NCI-H1092 (cell line): Measurements from ENCODE around the gene PPP1R12C.

Source experiments
- DNase-seq: peaks from one replicate; lab custom pipeline; 2025; lab: John Stamatoyannopoulos, UW

PPP1R12C gene

DNA sequence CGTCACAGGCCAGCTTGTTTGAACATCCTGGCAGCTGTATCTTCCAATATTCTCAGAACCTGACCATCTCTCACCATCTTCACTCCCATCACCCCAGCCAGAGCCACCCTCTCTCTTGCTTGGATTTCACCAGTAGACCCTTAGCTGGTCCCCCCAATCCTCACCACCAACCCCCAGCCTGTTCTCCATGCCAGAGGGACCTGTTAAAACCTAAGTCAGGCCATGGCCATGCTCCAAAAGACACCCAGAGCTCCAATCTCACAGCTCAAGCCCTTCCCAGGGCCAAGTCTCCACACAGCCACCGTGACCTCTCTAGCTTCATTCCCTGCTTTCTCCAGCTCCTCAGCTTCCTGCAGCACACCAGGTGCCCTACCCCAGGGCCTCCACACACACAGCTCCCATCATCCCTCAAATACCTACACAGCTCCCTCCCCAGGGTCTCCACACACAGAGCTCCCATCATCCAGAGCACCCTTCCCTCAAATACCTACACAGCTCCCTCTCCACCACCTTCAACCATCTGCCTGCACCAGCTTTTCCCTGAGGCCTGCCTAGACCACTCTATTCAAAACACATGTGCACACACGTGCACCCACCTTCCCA is 28.0 kb downstream of the PPP1R12C start:
- DNase-seq, result no peak

DNA sequence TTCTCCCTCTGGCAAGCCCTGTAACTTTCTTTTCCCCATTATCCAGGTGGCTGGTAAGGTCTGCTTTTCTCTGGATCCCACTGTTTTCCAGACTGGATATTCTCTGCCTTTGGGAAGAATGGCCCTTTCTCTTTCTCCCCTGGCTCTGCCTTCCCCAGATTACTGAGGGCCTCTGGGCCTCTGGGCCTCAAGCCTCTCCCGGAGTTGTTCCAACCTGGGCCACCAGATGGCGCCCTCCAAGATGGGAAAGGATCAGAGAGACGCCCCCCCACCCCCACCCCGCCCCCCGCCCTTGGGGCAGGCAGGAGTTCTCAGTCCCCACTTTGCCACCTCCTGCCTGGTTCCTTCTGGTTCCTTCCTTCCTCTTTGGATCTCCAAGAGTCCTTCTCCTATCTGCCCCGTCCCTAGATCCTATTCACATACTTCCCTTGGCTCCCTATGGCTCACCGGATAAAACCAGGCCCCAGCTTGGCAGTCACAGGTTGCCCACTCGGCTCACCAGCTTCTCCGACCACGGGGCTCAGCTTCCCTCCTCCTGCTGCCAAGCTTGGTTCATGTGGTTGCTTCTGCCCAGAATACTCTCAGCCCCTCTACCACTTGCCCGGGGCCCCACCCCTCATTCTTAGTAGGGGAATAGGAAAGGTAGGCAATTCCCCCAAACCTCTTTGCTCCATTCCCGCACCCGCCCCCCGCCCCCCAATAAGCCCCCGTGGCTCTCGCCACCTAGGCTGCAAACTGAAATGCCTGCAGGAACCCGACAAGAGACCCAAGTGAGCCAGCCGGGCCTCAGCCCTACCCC is 28.7 kb downstream of the PPP1R12C start:
- DNase-seq, result peak; percentile 17

DNA sequence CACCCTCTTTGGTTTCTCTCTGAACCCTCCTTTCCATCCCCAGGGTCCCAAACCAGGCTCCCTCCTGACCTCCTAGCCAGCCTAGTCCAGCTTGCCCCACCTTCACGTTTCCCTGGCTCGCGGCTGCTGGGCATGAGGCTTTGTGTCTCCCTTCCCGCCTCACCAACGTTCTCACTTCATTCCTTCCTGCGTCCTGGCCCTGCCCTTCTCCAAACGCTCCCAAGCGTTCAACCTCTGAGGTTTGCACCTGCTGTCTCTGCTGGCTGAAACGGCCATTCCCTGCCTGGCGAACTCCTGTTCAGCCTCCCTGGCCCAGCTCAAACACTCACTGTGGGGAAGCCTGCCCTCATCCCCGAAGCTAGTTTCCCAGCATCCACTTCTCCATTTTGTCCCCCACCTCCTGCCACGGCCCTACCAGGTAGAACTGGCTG is 29.4 kb downstream of the PPP1R12C start:
- no peak for DNase-seq

DNA sequence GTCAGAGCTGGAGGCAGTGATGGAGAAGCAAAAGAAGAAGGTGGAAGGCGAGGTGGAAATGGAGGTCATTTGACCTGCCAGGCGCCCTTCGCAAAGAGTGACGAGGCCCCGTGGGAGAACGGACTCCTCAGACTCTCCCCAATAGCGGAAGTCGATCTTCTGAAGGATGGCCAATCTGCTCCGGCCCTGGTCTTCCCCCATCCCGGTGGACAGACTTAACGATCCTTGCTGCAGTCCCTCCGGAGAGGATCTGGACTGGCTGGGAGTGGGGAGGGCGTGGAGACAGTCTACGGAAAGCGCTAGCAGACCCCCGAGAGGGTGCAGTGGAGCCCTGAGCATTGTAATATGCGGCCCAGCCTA is 29.9 kb downstream of the PPP1R12C start:
- no peak for DNase-seq

DNA sequence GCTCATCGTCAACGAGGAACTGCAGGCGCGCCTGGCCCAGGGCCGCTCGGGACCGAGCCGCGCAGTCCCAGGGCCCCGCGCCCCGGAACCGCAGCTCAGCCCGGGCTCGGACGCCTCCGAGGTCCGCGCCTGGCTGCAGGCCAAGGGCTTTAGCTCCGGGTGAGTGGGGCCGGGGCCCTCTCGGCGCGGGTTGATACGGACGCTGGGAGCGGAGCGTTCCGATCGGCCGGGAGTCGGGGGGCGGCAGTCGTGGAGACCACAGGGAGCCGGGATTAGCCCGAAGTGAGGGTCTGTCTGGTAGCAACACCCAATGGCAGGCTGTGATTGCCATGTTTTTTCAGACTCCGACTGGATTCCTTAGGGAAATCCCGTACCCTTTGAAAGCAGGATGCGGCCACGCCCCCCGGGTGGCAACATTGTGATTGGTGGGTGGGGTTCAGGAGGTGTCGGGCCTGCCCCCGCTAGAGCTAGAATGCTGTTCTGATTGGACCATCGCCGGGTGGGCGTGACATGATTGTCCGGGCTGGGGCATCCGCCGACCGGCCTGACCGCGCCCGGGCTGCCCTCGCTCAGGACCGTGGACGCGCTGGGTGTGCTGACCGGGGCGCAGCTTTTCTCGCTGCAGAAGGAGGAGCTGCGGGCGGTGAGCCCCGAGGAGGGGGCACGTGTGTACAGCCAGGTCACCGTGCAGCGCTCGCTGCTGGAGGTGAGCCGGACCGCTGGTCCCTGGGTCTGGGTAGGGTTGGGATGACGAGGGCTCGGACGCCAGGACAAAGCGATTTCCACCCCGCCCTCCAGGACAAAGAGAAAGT is 30.5 kb downstream of the PPP1R12C start:
- DNase-seq, result no peak

DNA sequence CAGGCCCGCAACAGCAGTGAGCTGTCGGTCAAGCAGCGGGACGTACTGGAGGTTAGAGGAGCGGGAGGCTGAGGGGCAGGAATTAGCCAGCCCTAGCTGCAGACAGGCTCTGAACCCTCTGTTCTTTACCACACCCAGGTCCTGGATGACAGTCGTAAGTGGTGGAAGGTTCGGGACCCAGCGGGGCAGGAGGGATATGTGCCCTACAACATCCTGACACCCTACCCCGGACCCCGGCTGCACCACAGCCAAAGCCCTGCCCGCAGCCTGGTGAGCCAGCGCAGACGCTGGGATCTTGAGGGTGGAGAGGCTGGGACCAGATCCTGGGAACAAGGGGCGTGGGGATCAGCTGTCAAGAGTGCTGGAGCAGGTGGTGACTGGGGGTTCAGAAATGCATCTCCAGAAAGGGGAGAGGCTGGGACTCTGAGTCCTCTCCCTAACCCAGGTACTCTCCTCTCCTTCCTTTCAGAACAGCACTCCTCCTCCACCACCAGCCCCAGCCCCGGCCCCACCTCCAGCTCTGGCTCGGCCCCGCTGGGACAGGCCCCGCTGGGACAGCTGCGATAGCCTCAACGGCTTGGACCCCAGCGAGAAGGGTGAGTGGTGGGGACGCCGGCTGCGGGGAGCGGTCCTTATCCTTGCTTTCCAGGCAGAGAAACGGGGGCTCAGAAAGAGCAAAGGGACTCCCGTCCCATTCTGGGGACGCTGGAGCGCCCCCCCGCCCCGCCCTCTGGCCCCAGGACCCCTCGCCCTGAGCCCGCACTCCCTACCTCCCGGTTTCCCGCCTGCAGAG is 31.3 kb downstream of the PPP1R12C start:
- no peak for DNase-seq

DNA sequence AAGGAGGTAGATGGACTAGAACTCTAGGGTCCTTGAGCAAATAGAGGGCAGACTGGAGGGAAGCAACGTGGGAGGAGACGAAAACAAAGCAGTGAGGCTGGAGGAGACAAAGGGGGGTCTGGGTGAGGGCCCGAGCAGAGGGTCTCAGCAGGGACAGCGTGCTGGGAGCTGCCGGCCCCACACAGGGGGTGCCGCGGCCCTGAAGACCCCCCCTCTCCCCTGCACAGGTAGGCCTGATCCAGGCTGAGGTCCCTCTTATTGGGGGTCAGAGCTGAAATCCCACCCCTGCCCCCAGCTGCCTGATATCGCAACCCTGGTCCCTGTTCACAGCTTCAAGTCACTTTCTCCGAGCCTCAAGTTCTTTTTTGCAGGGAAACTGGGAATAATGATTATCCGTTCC is 33.0 kb downstream of the PPP1R12C start:
- DNase-seq, result no peak

DNA sequence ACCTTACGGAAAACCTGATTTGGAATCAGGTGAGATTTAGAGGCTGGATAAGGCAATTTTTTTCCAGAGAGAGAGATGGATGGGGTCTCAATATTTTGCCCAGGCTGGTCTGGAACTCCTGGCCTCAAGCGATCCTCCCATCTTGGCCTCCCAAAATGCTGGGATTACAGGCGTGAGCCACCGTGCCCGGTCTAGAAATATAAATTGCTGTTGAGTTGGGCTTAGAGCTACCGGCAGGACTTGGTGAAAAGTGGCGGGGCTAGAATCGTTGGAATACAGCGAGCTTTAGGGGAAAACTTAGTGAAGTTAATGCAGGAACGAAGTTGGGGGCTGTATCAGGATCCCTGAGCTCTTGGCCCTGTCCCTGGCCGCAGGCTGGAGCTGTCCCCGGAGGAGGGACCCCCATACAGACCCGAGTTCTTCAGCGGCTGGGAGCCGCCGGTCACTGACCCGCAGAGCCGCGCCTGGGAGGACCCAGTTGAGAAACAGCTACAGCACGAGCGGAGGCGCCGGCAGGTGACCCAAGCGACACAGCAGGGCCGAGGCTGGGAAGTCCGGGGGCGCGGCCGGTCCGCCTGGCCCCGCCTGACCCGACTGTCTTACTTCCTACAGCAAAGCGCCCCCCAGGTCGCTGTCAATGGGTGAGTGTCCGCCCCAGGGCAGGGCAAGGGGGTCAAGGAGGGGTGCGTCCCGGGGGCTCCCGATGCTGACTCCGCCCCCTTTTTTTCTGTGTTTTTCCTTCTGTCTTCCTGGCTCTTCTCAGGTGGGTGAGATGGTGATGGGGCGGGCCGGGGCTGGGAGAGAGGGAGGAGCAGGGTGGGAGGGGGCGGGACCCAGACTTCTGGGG is 34.2 kb downstream of the PPP1R12C start:
- no peak for DNase-seq

DNA sequence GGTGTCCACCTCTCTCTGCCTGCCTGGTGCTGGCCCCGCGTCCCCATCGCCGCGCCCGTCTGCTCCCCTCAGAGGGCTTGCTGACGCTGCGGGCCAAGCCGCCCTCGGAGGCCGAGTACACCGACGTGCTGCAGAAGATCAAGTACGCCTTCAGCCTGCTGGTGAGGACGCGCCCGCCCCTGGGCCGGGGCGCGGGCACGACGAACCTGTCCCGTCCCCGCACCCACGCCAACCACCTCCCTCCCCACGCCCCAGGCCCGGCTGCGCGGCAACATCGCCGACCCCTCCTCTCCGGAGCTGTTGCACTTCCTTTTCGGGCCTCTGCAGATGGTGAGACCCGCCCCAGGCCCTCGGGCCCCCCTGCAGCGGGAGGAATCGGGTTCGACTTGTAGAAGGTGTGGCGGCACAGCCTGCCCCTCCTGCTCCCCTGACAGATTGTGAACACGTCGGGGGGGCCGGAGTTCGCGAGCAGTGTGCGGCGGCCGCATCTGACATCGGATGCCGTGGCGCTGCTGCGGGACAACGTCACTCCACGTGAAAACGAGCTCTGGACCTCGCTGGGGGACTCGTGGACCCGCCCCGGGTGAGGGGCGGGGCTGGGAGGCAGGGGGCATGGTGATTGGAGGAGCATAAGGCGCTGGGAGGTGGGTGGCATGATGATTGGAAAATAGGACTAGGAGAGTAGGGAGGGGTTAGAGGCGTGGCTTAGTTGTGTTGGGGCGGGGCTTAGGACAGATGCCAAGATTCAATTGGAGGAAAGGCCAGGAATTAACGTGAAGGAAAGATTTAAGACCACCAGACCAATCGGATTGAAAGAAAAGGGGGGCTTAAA is 35.2 kb downstream of the PPP1R12C start:
- no peak for DNase-seq

DNA sequence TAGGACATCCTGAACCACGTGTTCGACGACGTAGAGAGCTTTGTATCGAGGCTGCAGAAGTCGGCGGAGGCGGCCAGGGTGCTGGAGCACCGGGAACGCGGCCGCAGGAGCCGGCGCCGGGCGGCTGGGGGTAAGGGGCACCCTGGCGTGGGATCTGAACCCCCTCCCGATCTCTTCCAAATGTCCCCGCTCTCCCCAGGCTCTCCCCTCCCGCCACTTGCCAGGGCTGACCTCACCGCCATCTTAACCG is 35.7 kb downstream of the PPP1R12C start:
- no peak for DNase-seq

DNA sequence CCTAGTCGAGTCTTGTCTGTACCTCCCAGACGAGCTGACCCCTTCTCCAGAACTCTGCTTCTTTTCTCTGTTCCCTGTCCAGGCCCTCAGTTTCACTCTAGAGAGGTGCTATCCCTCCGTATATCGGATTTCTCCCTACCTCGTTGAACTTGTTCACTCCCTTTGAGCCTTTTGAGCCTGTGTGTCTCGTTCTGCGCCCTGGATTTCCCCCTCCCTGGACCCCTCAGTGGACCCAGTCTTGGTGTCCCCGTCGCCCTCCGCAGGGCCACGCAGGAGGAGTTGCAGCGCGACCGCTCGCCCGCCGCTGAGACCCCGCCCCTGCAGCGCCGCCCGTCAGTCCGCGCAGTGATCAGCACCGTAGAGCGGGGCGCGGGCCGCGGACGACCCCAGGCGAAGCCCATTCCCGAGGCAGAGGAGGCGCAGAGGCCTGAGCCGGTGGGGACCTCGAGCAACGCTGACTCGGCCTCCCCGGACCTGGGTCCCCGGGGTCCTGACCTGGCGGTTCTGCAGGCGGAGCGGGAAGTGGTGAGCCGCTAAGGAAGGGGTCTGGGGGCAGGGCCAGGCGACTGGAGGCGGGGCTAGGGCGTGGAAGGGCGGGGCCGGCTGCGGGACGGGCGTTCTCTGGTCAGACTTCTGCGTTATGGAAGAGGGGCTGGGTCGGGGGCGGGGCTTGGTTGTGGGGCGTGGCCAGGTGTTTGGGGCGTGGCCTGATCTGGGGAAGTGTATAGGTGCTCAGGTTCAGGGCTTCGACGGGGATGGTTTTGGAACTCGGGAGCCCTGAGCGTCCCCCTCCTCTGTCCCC is 36.3 kb downstream of the PPP1R12C start:
- no peak for DNase-seq

DNA sequence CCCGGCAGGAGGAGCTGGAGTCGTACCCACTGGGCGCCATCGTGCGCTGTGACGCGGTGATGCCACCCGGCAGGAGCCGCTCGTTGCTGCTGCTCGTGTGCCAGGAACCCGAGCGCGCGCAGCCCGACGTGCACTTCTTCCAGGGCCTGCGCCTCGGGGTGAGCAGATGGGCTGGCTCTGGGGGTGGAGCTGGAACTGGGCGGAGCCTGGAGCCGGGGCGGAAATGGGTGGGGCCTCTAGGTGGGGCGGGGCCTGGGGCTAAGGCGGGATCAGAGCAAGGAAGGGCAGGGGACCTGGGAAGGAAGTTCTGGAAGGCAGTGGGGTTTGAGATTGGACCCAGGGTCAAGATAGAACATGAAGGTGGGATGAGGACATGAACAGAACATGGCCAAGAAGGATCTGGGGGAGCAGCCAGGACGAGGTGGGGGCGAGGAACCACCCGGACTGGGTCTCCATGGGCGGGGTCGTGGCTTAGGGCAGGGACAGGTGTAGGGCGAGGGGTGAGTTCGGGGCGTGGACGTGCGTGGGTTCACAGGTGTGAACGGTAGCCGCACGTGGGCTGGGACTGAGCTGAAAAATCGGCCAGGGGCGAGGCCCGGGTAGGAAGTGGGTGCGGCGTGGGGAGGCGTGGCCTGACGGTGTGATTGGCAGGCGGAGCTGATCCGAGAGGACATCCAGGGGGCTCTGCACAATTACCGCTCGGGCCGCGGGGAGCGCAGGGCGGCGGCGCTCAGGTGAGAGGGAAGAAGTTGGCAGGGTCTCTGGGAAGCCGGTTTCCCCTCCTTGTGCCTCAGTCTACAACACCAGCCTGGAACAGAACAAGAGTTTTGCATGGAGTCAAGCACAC is 37.1 kb downstream of the PPP1R12C start:
- peak; percentile 58 for DNase-seq

DNA sequence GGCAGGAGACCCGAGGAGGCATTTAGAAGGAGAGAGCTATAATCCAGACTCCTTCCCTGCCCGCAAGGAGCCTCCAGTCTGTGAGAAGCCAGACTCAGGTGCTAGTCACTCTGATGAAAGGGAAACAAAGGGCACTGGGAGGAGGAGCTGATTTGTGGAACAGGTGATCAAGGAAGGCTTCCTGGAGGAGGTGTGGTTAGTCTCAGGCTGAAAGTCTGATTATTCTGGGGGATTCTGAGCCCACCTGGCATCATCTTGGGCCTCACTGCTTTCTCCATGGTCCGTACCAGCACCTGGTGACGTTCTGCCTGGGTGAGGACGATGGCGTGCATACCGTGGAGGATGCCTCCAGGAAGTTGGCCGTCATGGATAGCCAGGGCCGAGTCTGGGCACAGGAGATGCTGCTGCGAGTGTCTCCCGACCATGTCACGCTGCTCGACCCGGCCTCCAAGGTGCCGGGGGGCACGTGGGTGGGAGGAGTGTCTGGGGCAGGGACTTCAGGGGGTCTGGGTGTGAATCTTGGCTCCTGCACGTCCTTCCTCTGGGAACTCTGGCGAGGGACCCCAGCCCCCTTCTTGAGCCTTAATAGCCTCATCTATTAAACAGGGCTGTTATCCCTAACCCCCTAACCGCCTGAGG is 37.9 kb downstream of the PPP1R12C start:
- no peak for DNase-seq

DNA sequence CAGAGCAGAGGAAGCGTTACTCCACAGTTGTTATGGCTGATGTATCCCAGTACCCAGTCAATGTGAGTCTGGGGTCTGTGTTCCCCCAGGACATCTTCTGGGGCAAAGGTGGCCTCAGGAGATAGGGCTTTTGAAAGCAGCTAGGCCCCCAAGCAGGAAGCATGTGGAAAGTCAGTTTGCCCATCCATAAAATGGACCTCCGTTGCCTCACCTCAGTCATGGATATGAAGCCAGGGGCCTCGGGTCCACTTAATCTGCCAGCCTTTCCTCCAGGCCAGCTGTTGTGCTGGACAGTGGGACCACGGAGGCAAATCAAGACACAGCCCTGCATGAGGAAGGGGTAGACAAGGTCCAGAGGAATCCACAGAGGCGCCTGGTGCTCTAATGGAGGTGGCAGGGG is 38.4 kb downstream of the PPP1R12C start:
- no peak for DNase-seq

DNA sequence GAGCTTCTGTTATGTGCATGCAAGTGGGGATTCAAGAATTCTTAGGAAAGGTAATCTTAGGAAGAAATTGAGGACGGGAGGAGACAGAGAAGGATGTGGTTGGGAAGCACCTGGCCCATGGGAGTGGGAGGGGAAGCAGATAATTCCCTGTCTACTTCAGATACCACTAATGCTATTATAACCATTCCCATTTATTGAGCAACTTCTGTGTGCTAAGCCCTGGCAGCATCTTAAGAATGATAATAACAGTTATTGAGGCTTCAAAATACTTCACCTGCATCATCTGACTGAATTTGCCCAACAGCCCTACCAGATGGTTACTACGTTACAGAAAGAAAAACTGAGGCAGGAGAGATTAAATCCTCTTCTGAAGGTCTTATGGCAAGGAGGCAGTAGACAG is 40.3 kb downstream of the PPP1R12C start:
- no peak for DNase-seq

DNA sequence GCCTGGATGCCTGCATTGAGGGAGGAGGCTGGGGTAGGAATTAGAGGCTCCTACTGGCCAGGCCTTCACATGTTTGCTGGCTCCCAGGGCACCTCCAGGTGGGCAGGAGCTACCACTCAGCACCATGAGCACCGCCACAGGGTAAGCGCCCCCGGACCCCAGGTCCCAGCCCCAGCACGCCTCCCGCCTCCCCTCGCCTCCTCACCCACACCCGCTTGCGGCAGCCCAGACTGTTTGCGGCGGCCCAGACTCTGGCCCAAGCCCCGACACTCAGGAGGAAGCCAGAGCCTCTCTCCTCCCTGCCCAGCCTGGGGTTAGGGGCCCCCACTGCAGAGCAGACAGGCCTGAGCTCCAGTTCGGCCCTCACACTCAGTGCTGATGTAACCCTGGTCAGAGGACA is 41.1 kb downstream of the PPP1R12C start:
- no peak for DNase-seq

DNA sequence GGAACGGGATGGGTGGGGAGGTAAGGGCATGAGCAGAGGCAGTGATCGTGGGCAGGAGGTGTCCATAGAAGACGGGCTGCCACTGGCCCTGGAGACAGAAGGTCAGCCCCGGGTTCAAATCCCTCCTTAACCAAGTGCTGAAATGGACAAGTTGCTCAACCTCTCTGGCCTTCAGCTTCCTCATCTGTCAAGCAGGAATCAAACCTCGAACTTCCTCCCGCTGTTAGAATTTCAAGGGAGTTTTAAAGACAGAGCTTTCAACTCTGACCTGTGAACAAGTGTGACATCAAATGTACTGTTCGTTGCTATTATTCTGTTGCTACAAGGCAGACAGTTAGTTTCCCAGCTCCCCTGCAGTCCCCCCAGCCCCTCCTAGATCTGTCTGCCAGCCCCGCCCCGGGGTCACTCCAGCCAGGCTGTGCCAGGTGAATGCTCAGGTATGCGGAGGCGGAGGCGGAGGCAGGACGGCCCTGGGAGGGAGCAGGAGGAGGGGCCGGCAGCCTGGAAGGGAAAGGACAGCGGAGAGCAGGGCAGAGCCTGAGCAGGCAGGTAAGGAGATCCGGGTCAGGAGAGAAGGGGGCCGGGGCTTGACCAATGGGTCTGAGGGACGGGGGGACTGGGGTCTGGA is 42.0 kb downstream of the PPP1R12C start, which contains the start of gene EPS8L1:
TSS of gene EPS8L1 (plus strand) at position 499 of the 628 bp plus-strand sequence. CDS start 576 bp downstream, outside the sequence.
- DNase-seq, result no peak

DNA sequence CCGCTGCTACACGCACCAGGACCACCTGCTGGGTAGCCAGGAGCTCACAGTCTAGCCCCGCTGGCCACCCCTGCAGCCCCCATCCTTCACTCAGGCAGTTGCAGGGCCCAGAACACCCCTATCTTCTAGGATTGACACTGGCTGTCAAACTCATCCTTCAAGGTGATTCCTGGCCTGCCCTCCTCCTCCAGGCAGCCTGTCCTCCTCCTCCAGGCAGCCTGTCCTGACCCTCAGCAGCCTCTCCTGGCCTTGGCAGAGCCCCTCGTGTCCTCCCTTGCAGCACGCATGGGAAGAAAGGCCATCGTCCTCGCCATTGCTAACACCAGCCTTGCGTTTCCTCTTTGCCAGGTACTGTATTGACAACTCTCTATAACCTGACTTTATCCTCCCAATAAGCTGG is 45.5 kb downstream of the PPP1R12C start:
- DNase-seq, result no peak
